Measurements from ENCODE around the gene PAPPA2.

- TF ChIP-seq MAFG (tag; conservative IDR thresholded peaks at IDR 0.05) (no peak), HEY1 (CRISPR knock-in tag; IDR thresholded peaks at IDR 0.05; ENCODE audit: borderline replicate concordance) (no peak), FOXM1 (IDR thresholded peaks at IDR 0.05; ENCODE audit: low read depth) (no peak), FOXM1 (CRISPR knock-in tag; IDR thresholded peaks at IDR 0.05; ENCODE audit: low read depth) (no peak), ZNF143 (CRISPR knock-in tag; IDR thresholded peaks at IDR 0.05) (no peak), RFX1 (IDR thresholded peaks at IDR 0.05) (no peak), ZEB2 (IDR thresholded peaks at IDR 0.05) (no peak), ZNF253 (CRISPR knock-in tag; conservative IDR thresholded peaks at IDR 0.05) (no peak), NR2C2 (CRISPR knock-in tag; IDR thresholded peaks at IDR 0.05) (no peak), NR2C2 (tag; IDR thresholded peaks at IDR 0.05) (no peak), NFYB (IDR thresholded peaks at IDR 0.05; ENCODE audit: extremely low read depth, insufficient read length) (no peak), MAX (CRISPR knock-in tag; IDR thresholded peaks at IDR 0.05) (no peak), PKNOX1 (IDR thresholded peaks at IDR 0.05) (no peak), ZNF3 (CRISPR knock-in tag; IDR thresholded peaks at IDR 0.05) (no peak), HDAC2 (IDR thresholded peaks at IDR 0.05) (no peak)
Observed at GRCh38 chr1:176692431-176692830, 229.5 kb downstream of the PAPPA2 start.
